HepG2 (cell line): Measurements from ENCODE around the gene CHP1. TPM values are rescaled to one million over a fixed set of nuclear protein-coding genes. Genes with fewer than 3 reads are reported as not detected.

ENCODE experiments used
- BRCA1 ChIP-seq: sonication (generic); formaldehyde crosslinking; IDR thresholded peaks from 2 replicates; pipeline ENCODE4 v1.4.0; 2020; ENCODE audit warnings: missing genetic modification reagents
- CBFB ChIP-seq: sonication (generic); formaldehyde crosslinking; IDR thresholded peaks from 2 replicates; pipeline ENCODE4 v1.4.0; 2020; ENCODE audit warnings: missing genetic modification reagents
- GLI4 ChIP-seq: sonication (generic); formaldehyde crosslinking; IDR thresholded peaks from 2 replicates; pipeline ENCODE4 v1.5.1; 2020; ENCODE audit warnings: missing genetic modification reagents, mild to moderate bottlenecking, moderate library complexity, borderline replicate concordance
- HDAC6 ChIP-seq: fragments of 200-600 bp; sonication (generic); IDR thresholded peaks from 2 replicates; pipeline ENCODE4 v1.7.0; 2017; ENCODE audit warnings: mild to moderate bottlenecking, antibody characterized with exemption, low read length, low read depth
- KAT2B ChIP-seq: fragments of 150-350 bp; IDR thresholded peaks from 2 replicates; pipeline ENCODE4 v1.6.1; 2014; ENCODE audit warnings: low read depth, low read length, borderline replicate concordance
- LCORL ChIP-seq, 2 experiments: fragments of 450-650 bp in 1 of 2; sonication (generic) in 1 of 2; formaldehyde crosslinking in 1 of 2; IDR thresholded peaks; 2 replicates each; pipeline versions ENCODE4 v1.5.0 to v1.6.1; 2017 to 2020; ENCODE audit warnings: antibody characterized with exemption in 1 of 2, missing genetic modification reagents in 1 of 2
- POLR2A ChIP-seq, 2 experiments: IDR thresholded peaks; 2 replicates each; pipeline ENCODE4 v1.6.1; 2011; ENCODE audit warnings: low read depth in 2 of 2, low read length in 2 of 2, mild to moderate bottlenecking in 1 of 2, moderate library complexity in 1 of 2; ENCODE audit not compliant: insufficient read depth in 1 of 2
- SMARCC2 ChIP-seq: fragments of 450-650 bp; IDR thresholded peaks from 2 replicates; pipeline ENCODE4 v1.6.1; 2017; ENCODE audit warnings: antibody characterized with exemption, mild to moderate bottlenecking
- ZBTB40 ChIP-seq, 2 experiments: fragments of 450-650 bp in 1 of 2; sonication (generic) in 1 of 2; formaldehyde crosslinking in 1 of 2; IDR thresholded peaks; 2 replicates each; pipeline versions ENCODE4 v1.6.1 to v1.8.0; 2016 to 2022; ENCODE audit warnings: antibody characterized with exemption in 1 of 2, mild to moderate bottlenecking in 1 of 2, missing genetic modification reagents in 1 of 2
- ZC3H4 ChIP-seq: sonication (generic); formaldehyde crosslinking; IDR thresholded peaks from 2 replicates; pipeline ENCODE4 v1.4.0; 2020; ENCODE audit warnings: missing genetic modification reagents, borderline replicate concordance
- ZNF275 ChIP-seq: sonication (generic); formaldehyde crosslinking; IDR thresholded peaks from 2 replicates; pipeline ENCODE4 v1.8.0; 2022; ENCODE audit warnings: missing genetic modification reagents, mild to moderate bottlenecking, inconsistent platforms, borderline replicate concordance
- ZNF331 ChIP-seq: sonication (generic); formaldehyde crosslinking; IDR thresholded peaks from 2 replicates; pipeline ENCODE4 v1.4.0; 2020; ENCODE audit warnings: missing genetic modification reagents
- ZNF414 ChIP-seq: sonication (generic); formaldehyde crosslinking; IDR thresholded peaks from 2 replicates; pipeline ENCODE4 v1.5.0; 2020; ENCODE audit warnings: missing genetic modification reagents
- ZNF550 ChIP-seq: sonication (generic); formaldehyde crosslinking; IDR thresholded peaks from 2 replicates; pipeline ENCODE4 v1.4.0; 2020; ENCODE audit warnings: mild to moderate bottlenecking, missing genetic modification reagents, borderline replicate concordance
- ZNF570 ChIP-seq: sonication (generic); formaldehyde crosslinking; IDR thresholded peaks from 2 replicates; pipeline ENCODE4 v1.4.0; 2020; ENCODE audit warnings: mild to moderate bottlenecking, missing genetic modification reagents, borderline replicate concordance
- ZNF597 ChIP-seq: sonication (generic); formaldehyde crosslinking; IDR thresholded peaks from 2 replicates; pipeline ENCODE4 v1.5.0; 2020; ENCODE audit warnings: missing genetic modification reagents
- ZNF720 ChIP-seq: sonication (generic); formaldehyde crosslinking; IDR thresholded peaks from 2 replicates; pipeline ENCODE4 v1.4.0; 2020; ENCODE audit warnings: missing genetic modification reagents
- polyA plus RNA-seq, 8 experiments: library from polyadenylated mRNA; depleted of rRNA in 3 of 8; stranded (reverse) in 7 of 8; unstranded in 1 of 8; fragments of >200 nt; fragmentation: Illumina TruSeq in 4 of 8; extraction: Trizol in 4 of 8; gene quantifications; 2 replicates each; pipeline versions ENCODE4 v1.2.1 to v1.2.3, GENCODE V29; 2011 to 2016; ENCODE audit warnings: low read depth in 4 of 8, missing spikeins in 1 of 8, mixed read lengths in 1 of 8; ENCODE audit not compliant: insufficient read depth in 1 of 8
- total RNA-seq, 5 experiments: library from RNA; depleted of rRNA; stranded (reverse); fragments of >200 nt; fragmentation: Illumina TruSeq; extraction: Trizol; gene quantifications; 2 replicates each; pipeline ENCODE4 v1.2.3, GENCODE V29; 2016; ENCODE audit warnings: low read depth in 1 of 5

The CHP1 gene
- total and polyA plus RNA-seq, 2 of the 13 experiments (the other 11 are each of a cell fraction or from before 2014, with no cell fraction given): 49.6 to 76.4 TPM

- TF ChIP-seq ZNF414 (CRISPR knock-in tag) (peak; percentile 42; the same call in 1 of the 2 replicates), ZNF570 (no peak), BRCA1 (no peak), ZNF275 (CRISPR knock-in tag) (peak; percentile 15; the same call in 1 of the 2 replicates), CBFB (CRISPR knock-in tag) (no peak), ZC3H4 (CRISPR knock-in tag) (peak; percentile 84; the same call in 1 of the 2 replicates), POLR2A (IDR thresholded peaks at IDR 0.05; ENCODE audit: insufficient read depth in 1 of 2, low read depth in 2 of 2, low read length in 2 of 2) (0 out of 4 replicates have a peak, but pooled peaks of 1 of the 2 experiments have one; percentile 22), LCORL (IDR thresholded peaks at IDR 0.05) (no peak), LCORL (CRISPR knock-in tag; IDR thresholded peaks at IDR 0.05) (peak; percentile 23; the same call in 1 of the 2 replicates), HDAC6 (no peak), ZNF550 (CRISPR knock-in tag) (no peak), KAT2B (peak; percentile 26; the same call in 1 of the 2 replicates), ZNF331 (CRISPR knock-in tag) (no peak), ZNF597 (CRISPR knock-in tag) (no peak), GLI4 (CRISPR knock-in tag) (no peak), ZBTB40 (IDR thresholded peaks at IDR 0.05) (no peak), ZBTB40 (CRISPR knock-in tag; IDR thresholded peaks at IDR 0.05) (no peak), ZNF720 (CRISPR knock-in tag) (no peak), SMARCC2 (no peak)
These were observed 53.5 kb downstream of the CHP1 start (continued) for GRCh38 chr15:41284427-41285177.
